HG02885 (cell line): ENCODE measurements around the gene RPLP2.

Experiments
- ATAC-seq: cut with Tn5 transposase; IDR thresholded peaks from one replicate; pipeline ENCODE4 v1.9.1; 2021; ENCODE audit warnings: mild to moderate bottlenecking; ENCODE audit not compliant: unreplicated experiment, poor library complexity

Gene RPLP2

DNA sequence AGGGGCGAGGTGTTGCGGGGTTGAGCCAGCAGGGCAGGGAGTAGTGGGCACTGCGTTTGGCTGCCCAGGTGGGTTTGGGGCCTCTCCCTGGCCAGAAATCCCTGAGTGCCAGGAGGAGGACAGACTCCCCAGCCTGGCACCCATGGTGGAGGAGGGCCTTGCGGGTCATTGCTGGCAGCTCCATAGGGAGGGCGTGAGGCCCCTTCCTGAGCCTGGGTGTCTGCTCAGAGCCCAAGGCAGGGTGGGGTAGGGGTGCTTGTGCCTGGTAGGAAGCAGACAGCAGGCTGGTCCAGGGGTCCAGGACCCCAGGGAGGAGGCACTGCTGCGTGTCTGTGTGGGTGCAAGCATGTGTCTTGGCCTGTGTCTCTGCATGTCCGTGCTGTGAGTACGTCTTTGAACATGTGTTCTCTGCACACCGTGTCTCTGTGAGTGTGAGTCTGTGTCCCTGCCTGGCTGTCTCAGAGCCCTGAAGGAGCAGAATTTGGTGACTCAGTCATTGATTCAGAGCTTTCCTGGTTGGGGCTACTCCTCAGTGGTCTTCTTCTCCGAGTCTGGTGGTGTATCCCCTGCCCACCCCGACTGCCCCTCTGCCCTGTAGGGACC, 36.8 kb downstream of the RPLP2 start:
- no peak for ATAC-seq

DNA sequence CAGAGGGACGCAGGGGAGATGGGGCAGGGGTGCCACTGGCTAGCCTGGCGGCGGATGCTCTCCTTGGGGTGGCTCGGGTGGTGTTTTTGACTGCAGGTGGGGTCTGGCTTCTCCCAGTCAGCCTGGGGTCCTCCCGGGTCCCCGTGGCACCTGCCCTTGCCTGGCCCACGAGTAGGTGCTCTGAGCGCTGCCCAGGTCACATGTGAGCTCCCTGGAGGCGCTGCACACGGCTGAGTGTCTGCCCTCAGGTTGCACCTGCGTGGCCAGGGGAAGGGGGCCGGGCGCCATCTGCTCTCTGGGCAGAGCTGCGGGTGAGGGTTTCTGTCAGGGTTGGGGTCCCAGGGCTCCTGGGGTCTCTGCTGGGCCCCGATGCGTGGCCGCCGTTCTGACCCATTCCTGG, 38.1 kb downstream of the RPLP2 start:
- no peak for ATAC-seq

DNA sequence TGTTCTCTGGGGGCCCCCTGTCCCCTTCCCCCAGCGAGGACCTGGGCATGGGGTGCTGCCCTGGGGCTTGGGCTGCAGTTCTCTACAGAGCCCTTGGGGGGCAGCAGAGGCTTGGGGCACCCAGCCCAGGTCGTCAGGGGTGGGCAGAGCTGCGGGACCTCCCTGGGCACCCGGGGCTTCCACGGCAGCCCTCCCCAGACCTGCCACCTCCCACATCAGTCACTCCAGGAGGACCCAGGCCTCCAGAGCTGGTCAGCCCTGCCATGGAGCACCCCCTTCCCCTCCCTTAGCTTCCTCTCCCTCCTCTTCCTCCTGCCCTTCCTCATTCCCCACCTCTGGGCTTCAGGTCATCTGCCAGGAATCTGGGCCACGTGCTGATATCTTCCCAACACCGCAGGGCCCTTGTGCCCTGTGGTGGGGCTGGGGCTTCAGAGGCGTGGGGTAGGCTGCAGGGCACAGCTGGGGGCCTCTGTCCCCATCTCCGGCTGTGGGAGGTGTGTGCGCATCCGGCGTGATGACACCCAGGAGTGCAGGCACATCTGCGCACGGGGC, 38.7 kb downstream of the RPLP2 start:
- no peak for ATAC-seq

DNA sequence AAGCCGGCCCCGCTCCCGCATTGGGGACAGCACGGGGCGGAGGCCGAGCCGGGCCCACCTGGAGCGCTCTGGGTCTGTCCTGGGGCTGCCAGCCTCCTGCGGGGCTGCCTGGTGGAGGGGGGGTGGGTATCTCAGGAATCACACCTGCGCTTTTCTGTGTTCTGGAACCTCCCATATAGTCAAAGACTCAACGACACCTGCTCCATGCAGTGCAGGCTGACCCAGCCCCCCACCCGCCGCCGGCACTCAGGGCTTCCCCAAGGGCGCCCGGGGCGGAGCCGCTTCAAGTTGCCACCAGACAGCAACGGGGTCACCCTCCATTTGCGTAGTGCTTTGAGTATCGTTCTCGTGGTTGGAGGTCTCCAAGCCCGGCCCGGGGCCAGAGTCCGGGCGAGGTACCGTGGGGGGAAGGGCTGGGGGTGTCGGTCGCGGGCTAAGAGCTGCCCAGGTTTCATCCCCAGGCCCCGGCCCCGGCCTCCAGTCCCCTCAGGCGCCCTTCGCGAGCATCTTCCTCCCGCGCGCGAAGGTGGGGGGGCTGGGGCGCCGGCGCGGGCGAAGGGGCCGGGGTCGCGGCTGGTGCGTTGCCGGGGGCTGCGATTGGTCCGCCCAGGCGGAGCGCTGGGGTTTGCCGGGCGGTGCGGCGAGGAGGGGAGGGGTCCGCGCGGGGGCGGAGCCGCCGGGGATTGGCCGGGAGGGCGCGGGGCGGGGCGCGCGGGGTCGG, 39.5 kb downstream of the RPLP2 start:
- ATAC-seq: no peak

DNA sequence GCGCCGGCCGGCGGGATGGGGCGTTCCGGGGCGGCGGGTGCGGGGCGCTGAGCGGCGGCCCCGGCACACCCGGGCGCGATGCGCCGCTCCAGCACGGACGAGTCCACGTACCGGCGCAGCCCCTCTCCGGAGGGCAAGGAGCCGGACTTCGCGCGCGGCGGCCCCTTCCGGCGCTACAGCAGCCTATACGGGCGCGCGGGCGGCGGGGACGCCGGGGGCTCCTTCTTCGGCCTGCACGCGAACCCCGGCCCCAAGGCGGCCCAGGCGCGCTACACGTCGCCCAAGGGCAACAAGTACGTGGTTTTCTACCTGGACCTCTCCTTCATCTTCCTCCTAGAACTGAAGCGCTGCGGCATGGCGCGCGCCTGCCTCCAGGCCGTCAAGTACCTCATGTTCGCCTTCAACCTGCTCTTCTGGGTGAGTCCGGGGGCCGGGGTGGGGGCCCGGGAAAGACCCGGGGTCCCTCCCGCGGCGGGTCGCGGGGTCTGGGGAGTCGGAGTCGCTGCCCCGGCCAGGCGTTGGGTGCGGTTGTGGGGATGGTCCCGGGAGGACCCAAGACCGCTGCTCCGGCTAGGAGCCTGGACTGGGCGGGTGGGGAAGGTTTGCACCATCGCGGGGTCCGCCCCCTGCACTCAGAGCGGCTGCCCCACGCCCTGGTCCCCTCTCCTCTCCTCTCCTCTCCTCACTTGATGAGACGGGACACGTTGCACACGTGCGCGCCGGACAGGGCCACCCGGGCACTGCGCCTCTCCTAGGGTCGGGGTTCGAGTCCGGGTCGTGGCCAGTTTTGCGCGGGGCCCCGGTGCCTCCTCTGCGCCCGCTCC, 40.4 kb downstream of the RPLP2 start:
- no peak for ATAC-seq

DNA sequence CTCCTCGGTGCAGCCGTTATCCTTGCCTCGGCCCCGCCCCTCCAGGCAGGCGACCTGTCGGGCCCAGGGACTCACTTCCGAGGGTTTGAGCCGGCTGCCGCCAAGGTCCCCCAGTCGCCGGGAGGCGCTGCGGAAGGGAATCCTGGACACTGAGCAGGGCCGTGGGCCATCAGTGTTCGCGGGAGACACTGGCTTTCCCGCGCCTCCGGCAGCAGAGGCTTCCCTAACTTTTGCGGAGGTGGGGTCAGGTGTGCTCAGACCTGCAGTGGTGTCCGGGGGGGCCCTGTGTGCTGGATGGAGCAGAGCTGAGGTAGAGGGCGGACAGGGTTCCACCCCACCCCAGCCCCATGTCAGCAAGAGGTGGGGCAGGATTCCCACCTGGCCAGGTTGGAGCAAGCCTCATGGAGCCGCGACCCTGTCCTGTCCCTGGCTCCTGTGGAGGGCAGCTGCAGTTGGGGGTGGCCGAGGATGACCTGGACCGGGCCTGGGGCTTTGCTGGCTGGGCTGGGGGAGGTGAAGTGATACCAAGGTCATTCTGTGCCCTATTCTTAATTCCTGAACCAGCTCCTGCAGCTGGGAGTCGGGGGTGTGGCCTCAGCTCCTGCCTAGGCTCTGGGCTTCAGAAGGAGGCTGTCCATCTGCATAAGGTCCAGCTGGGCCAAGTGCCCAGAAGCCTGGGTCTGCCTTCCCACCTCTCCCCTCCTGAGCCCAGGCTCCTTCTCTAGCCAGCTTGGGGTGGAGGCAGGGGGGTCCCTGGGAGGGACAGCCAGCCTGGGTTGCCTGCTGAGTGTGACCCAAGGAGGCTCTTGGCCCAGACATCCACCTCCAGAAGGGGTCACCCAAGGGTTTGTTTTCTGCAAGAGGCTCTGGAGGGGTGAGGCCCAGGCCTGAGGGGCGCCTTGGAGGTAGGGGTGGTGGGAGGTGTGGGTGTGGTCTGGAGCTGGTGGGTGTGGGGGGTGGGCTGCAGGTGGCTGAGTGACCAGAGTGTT, 41.3 kb downstream of the RPLP2 start:
- no peak for ATAC-seq

DNA sequence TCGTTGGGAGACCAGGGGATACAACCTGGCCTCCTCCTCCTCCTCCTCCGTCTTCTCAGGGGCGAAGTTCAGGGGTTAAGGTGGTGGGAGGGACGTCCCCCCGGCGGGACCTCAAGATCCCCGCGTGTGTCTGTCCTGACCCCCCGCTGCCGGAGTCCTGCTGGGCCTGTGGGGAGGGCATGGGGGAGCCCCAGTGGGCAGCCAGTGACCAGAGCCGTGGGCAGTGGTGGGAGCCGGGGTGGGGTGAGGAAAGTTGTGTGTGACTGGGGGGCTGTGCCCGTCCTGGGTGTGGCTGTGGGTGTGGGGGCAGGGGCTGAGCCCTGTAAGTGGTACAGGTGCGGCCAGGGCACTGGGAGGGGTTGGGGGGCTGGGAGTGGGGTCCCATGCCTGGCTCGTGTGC, 43.0 kb downstream of the RPLP2 start:
- ATAC-seq: no peak

DNA sequence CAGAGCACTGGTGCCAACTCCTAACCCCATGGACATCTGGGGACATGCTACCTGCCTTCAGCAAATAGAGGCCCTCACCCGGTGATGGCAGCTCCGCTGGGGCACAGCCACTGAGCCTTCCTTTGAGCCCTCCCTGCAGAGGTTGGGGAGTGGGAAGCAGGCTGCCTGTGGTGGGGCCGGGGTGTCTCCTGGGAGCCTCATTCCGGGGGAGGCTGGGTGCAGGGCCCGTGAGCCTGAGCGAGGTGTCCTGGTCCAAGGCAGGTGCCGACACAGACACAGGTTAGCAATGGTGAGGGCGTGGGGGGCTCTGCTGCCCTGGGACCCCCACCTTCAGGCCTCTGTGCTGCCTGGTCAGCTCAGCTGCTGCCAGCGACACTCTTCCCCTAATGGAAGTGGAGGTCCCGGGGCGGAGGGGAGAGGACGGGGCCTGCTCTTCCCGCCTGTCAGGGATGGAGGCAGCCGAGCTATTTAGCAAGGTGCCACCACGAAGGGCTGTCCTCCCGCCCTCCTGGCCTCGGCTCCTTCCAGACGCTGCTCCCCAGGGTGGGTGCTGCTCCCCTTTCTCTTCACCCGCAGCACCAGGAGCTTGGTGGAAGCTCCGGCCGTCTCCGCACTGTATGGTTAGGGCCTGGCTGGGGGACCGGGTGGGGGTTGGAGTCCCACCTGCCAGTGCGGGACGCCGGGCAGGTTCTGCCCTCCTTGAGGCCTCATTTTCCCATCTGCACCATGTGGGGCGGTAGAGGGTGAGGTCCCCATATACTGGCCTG, 44.1 kb downstream of the RPLP2 start:
- no peak for ATAC-seq

DNA sequence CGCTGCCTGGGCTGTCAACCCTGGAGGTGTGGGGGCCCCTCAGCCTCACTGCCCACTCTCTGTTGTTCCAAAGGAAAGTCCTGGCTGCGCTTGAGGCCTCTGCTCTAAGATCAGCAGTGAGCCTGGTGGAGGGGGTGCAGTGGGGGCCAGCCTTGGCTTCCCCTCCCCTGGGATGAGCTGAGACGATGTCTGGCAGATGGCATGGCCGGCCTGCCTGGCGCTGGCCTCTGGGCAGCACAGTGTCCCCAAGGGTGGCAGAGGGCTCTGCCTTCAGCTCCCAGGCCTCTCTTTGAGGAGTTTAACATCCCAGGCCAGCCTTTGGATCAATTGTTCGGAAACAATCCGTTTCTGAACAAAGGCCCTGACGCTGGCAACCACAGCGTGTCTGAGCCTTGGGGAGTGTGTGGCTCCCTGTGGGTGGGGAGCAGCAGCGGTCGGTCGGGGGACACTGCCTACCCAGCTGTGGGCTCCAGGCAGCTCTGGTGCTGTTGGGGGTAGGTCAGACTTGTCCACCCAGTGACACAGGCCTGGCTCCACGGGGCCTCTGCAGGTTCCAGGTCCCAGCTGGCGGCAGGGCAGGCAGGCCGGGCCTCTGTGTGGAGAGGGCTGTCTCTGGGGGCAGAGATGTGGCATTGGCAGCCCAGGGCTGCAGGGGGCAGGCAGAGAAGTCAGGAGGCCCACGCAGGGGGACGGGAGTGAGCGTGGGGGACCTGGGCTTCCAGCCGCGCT, 45.0 kb downstream of the RPLP2 start:
- no peak for ATAC-seq

DNA sequence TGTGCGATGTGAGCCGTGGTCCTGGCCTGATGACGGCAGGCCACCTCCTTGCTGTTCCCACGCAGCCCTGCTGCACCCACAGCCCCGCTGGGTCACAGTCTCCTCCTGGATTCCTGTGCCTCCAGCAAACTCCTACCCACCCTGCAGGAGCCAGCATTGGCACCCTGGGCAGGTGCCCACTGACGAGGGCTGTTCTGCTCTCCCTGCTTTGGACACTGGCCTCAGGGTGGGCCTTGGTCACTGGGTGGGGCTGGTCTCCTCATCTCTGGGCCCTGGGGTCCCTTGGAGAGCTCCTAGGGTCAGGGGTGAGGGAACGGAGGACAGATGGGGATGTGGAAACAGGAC, 45.5 kb downstream of the RPLP2 start:
- no peak for ATAC-seq

DNA sequence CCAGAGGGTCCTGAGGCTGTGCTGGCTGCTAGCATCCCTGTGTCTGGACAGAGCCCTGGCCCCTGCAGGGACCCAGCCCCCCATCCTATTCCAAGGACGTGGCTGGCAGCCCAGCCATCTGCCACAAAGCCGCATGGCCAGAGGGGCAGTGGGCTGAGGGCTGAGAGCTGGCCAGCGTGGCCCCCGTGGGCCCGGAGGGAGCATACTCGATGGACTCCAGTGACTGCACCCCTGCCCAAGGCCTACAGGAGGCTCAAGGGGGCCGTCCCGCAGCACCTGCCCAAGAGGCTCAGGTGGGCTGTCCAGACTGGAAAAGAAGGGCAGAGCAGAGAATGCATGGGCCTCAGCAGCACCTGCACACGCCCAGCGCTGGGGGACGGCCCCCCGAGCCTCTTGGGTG, 46.0 kb downstream of the RPLP2 start:
- no peak for ATAC-seq

DNA sequence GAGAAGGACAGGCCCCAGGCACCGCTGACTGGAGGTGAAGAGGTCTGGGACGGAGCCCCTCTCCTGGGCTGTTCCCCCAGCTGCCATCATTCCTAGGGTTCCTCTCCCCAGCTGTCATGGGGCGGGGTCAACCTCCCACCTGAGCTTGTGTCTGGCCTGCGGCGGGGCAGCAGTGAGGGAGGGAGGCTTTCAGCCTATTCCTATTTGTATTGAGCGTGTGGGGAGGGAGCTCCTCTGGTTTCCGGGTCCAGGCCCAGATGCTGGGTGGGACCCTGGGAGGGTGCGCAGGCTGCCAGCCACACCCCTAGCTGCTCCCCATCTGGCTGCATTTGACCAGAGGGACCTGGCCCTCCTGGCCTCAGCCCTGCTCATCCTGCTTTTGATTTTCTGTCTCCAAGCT, 46.6 kb downstream of the RPLP2 start:
- ATAC-seq: no peak

DNA sequence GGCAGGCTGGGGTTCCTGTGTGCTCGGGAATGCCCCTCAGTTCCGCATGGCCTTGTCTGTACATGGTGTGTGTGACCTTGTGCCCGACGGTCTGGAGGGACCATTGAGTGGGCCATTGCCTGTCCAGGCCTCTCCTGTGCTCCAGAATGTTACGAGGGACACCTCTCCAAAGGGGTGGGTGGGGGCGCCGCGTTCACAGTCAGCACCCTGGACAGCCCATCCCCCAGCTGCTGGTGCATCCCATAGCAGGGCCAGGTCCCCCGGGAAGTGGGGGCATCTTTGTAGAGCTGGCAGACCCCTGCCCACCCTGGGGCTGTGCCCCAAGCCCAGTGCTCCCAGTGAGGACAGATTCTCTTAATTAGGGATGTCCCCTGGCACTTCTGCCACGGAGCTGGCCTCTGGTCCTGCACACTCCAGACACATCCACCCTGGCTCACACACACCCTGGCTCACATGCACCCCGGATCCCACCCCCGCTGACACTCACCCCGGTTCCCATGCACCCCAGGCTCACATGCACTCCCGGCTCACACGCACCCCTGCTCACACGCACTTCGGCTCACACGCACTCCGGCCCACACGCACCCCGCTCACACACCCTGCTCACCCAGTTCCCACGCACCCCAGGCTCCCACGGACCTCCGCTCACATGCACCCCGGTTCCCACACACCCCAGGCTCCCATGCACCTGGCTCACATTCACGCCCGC, 48.4 kb downstream of the RPLP2 start:
- ATAC-seq: no peak

DNA sequence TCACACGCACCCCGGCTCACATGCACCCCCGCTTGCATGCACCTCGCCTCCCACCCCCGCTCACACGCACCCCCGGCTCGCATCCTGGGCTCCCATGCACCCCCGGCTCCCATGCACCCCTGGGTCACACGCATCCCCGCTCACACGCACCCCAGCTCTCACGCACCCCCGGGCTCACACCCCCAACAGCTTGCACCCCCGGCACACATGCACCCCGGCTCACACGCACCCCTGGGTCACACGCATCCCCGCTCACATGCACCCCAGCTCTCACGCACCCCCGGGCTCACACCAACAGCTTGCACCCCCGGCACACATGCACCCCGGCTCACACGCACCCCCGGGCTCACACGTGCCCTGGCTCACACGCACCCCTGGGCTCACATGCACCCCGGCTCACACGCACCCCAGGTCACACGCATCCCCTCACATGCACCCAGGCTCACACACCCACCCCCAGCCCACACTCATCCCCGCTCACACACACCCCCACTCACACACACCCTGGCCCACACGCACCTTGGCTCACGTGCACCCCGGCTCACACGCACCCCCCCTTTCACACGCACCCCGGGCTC, 49.1 kb downstream of the RPLP2 start:
- no peak for ATAC-seq

DNA sequence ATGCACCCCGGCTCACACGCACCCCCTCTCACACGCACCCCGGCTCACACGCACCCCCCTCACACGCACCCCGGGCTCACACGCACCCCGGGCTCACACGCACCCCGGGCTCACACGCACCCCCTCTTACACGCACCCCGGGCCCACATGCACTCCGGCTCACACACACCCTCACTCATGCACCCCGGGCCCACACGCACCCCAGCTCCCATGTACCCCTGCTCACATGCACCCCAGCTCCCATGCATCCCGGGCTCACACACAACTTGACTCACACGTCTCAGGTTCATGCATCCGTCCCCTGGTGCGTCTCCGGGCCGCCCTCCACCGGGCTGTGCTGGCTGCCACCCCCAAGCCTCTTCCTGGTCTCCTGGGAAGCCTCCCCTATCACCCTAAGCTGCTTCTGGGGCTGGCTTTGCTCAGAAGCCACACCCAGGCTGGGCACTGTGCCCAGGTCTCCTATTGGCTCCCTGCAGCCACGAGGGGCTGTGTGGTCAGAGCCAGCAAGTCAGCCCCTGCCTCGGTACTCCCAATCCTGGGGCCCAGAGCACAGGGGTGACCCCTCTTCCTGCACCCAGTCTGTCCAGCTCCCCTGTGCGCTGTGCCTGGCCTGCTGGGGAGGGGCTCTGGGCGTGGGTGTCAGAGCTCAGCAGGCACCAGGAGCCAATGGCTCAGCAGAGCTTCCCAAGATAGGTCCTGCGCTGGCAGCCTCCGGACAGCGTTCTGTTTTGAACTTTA, 49.8 kb downstream of the RPLP2 start:
- no peak for ATAC-seq

DNA sequence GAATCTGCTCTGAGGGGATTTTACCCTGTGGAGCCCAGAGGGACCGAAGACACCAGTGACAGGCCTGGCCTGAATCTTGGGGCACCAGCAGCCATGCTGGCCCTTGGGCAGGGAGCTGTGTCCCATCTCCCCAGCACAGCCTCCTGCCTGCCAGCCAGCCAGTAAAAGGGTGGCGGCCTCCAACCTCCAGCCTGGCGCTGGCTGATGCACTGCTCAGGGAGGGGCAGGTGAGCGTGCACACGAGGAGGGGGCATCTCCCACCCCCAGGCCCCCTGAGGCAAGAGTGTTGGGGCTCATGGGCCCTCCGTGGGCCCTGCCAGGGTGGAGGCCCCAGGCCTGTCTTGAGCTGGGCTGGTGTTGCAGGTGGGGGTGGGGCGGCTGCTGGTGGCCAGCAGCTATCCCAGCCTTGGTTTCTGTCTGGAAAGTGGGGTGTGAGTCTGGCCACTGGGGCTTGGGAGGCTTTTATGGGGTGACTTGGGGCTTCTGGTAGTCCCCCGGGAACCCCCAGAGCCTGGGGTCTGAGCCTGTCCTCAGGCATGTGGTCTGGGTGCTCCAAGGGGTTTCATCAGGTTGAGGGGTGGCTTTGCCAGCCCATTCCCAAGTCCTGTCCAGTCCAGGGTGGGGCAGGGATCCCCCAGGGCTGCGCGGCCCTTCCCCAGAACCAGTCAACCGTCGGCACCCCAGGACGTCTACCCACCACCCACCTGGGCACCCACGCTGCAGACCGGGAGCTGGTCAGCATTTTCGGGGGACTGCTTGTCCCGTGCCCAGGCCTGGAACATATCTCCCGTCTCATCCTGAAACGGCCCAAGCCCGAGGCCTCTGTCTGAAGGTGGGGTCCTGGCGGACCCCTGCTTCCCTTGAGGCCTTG, 50.7 kb downstream of the RPLP2 start:
- no peak for ATAC-seq
